ENCODE results near the gene IMMP2L.
"Not testable (repeated sequence)": the region's sequence is repeated elsewhere in the genome, so short reads cannot be mapped to it uniquely, and the experiment has no call there.

IMMP2L gene

DNA sequence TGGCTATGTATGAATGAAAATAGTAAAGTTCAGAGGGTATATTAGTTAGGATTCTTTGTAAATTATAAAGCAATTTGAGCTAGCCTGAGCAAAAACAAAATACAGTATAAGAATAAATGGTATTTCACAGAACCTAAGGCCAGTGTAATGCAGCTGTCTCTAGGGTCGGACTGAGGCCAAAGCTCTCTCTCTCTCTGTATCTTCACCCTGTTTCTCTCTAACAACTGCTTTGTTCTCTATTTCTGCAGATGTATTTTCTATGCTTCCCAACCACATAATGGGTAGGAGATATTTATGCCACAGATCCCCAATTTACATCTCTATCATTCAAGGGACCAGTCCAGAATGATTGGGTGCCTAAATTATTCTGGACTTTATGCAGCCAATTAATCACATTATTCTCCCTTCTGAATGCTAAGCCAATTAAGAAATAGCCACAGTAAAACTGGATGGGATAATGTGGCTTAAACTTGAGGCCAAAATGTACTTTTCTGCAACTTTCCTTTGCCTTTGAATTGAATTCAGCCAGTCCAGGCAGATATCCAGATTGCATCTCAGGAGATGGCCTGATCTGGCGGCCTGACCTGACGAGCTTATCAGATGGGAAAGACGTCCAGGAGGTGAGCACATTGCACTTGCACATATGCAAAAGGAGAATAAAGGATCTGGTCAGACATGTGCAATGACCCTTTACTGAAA, 24.6 kb upstream of the IMMP2L start:
- WGBS, 2 experiments, result 88 to 89% methylated on average over 4 of the region's 4 CpGs
- no peaks in the 10 kb centered on the region for H3K4me1 ChIP-seq (ENCODE audit: control insufficient read depth, insufficient read depth, low read length)
- H3K4me3 ChIP-seq (ENCODE audit: insufficient read depth, low read depth, low read length), result no peak overlapping the region
- H3K27ac ChIP-seq (ENCODE audit: insufficient read depth, low read depth, low read length, poor library complexity, severe bottlenecking), result no peak overlapping the region
- H3K27me3 ChIP-seq (ENCODE audit: control insufficient read depth, insufficient read depth, low read length, poor library complexity, severe bottlenecking), result no peaks in the 10 kb centered on the region
- no peaks in the 10 kb centered on the region for H3K9me3 ChIP-seq (ENCODE audit: control insufficient read depth, low read length)
- H3K36me3 ChIP-seq (ENCODE audit: control insufficient read depth, insufficient read depth, low read length), result no peaks in the 10 kb centered on the region

DNA sequence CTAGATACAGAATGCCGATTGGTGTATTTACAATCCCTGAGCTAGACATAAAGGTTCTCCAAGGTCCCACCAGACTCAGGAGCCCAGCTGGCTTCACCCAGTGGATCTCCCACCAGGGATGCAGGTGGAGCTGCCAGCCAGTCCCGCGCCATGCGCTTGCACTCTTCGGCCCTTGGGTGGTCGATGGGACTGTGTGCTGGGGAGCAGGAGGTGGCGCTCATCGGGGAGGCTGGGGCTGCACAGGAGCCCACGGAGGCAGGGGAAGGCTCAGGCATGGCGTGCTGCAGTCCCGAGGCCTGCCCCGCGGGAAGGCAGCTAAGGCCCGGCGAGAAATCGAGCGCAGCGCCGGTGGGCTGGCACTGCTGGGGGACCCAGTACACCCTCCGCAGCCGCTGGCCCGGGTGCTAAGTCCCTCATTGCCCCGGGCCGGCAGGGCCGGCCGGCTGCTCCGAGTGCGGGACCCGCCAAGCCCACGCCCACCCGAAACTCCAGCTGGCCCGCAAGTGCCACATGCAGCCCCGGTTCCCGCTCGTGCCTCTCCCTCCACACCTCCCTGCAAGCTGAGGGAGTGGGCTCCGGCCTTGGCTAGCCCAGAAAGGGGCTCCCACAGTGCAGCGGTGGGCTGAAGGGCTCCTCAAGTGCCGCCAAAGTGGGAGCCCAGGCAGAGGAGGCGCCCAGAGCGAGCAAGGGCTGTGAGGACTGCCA, 19.6 kb upstream of the IMMP2L start:
- WGBS, 2 experiments, result 96% methylated on average over 40 of the region's 40 CpGs
- H3K27ac ChIP-seq (ENCODE audit: insufficient read depth, low read depth, low read length, poor library complexity, severe bottlenecking); H3K36me3 ChIP-seq (ENCODE audit: control insufficient read depth, insufficient read depth, low read length); H3K9me3 ChIP-seq (ENCODE audit: control insufficient read depth, low read length); H3K4me3 ChIP-seq (ENCODE audit: insufficient read depth, low read depth, low read length); H3K4me1 ChIP-seq (ENCODE audit: control insufficient read depth, insufficient read depth, low read length); H3K27me3 ChIP-seq (ENCODE audit: control insufficient read depth, insufficient read depth, low read length, poor library complexity, severe bottlenecking): not testable (repeated sequence)

DNA sequence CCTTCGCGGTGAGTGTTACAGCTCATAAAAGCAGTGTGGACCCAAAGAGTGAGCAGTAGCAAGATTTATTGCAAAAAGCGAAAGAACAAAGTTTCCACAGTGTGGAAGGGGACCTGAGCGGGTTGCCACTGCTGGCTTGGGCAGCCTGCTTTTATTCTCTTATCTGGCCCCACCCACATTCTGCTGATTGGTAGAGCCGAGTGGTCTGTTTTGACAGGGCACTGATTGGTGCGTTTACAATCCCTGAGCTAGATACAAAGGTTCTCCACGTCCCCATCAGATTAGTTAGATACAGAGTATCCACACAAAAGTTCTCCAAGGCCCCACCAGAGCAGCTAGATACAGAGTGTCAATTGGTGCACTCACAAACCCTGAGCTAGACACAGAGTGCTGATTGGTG, 18.9 kb upstream of the IMMP2L start:
- not testable (repeated sequence) for H3K27me3 ChIP-seq (ENCODE audit: control insufficient read depth, insufficient read depth, low read length, poor library complexity, severe bottlenecking); H3K9me3 ChIP-seq (ENCODE audit: control insufficient read depth, low read length); H3K4me3 ChIP-seq (ENCODE audit: insufficient read depth, low read depth, low read length); H3K27ac ChIP-seq (ENCODE audit: insufficient read depth, low read depth, low read length, poor library complexity, severe bottlenecking); H3K36me3 ChIP-seq (ENCODE audit: control insufficient read depth, insufficient read depth, low read length); H3K4me1 ChIP-seq (ENCODE audit: control insufficient read depth, insufficient read depth, low read length)
- WGBS, 2 experiments, result 93 to 94% methylated on average over 3 to 6 of the region's 7 CpGs

DNA sequence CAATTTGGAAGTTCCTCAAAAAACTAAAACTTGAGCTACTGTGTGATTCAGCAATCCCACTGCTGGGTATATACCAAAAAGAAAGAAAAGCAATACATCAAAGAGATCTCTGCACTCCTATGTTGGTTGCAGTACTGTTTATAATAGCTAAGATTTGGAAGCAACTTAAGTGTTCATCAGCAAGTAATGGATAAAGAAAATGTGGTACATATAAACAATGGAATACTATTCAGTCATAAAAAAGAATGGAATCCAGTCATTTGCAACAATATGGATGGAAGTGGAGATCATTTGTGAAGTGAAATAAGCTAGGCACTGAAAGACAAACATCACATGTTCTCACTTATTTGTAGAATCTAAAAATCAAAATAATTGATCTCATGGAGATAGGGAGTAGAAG, 16.5 kb upstream of the IMMP2L start:
- Histone ChIP-seq H3K27me3 (ENCODE audit: control insufficient read depth, insufficient read depth, low read length, poor library complexity, severe bottlenecking) (no peaks in the 10 kb centered on the region), H3K4me1 (ENCODE audit: control insufficient read depth, insufficient read depth, low read length) (no peaks in the 10 kb centered on the region), H3K27ac (ENCODE audit: insufficient read depth, low read depth, low read length, poor library complexity, severe bottlenecking) (no peak overlapping the region), H3K9me3 (ENCODE audit: control insufficient read depth, low read length) (no peaks in the 10 kb centered on the region), H3K4me3 (ENCODE audit: insufficient read depth, low read depth, low read length) (no peak overlapping the region), H3K36me3 (ENCODE audit: control insufficient read depth, insufficient read depth, low read length) (no peaks in the 10 kb centered on the region)

DNA sequence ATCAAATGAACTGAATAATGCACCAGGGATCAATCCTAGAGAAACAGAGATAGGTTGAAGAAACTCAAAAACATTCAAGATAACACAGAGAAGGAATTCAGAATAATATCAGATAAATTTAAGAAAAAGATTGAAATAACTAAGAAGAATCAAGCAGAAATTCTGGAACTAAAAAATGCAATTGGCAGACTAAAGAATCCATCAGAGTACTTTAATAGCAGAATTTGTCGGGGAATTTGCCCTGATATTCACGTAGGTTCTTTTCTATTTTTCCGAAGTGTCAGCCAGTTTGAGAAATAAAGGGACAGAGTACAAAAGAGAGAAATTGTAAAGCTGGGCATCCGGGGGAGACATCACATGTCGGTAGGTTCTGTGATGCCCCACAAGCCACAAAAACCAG, 9.4 kb upstream of the IMMP2L start:
- Histone ChIP-seq H3K27me3 (ENCODE audit: control insufficient read depth, insufficient read depth, low read length, poor library complexity, severe bottlenecking) (no peaks in the 10 kb centered on the region), H3K4me1 (ENCODE audit: control insufficient read depth, insufficient read depth, low read length) (no peaks in the 10 kb centered on the region), H3K27ac (ENCODE audit: insufficient read depth, low read depth, low read length, poor library complexity, severe bottlenecking) (no peak overlapping the region), H3K4me3 (ENCODE audit: insufficient read depth, low read depth, low read length) (no peak overlapping the region), H3K36me3 (ENCODE audit: control insufficient read depth, insufficient read depth, low read length) (no peaks in the 10 kb centered on the region), H3K9me3 (ENCODE audit: control insufficient read depth, low read length) (no peaks in the 10 kb centered on the region)
- WGBS, 2 experiments, result 93 to 96% methylated on average over 5 of the region's 5 CpGs

DNA sequence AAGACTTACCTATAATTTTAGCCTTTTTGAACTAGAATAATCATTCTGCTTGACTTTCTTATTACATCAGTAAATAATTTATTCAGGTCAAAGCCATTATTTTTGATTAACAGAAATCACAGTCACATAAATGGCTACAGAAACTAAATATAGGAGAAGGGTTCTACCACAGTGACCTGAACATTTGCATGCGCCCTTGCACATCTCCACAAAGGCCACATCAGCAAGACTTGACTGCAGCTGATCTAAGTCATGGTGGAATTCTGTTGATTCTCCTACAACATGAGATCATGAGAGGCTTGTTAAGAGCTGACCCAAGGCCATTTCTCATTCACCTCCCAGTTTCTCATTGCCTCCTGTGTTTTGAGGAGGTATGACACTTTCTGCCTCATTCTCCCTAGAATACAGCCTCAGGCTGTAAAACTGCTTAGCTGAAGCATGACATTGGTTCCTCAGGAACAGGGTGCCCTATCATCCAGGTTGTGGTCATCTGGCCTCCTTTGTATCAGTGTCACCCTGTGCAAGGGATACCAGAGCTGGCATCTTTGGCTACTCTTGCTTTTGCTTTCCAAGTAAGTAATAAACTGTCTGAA, 6.7 kb upstream of the IMMP2L start:
- Histone ChIP-seq H3K36me3 (ENCODE audit: control insufficient read depth, insufficient read depth, low read length) (no peaks in the 10 kb centered on the region), H3K4me3 (ENCODE audit: insufficient read depth, low read depth, low read length) (no peak overlapping the region), H3K9me3 (ENCODE audit: control insufficient read depth, low read length) (no peaks in the 10 kb centered on the region), H3K27me3 (ENCODE audit: control insufficient read depth, insufficient read depth, low read length, poor library complexity, severe bottlenecking) (no peaks in the 10 kb centered on the region), H3K4me1 (ENCODE audit: control insufficient read depth, insufficient read depth, low read length) (no peaks in the 10 kb centered on the region), H3K27ac (ENCODE audit: insufficient read depth, low read depth, low read length, poor library complexity, severe bottlenecking) (no peak overlapping the region)
- WGBS, 2 experiments, result 92 to 97% methylated on average over 1 of the region's 1 CpG

DNA sequence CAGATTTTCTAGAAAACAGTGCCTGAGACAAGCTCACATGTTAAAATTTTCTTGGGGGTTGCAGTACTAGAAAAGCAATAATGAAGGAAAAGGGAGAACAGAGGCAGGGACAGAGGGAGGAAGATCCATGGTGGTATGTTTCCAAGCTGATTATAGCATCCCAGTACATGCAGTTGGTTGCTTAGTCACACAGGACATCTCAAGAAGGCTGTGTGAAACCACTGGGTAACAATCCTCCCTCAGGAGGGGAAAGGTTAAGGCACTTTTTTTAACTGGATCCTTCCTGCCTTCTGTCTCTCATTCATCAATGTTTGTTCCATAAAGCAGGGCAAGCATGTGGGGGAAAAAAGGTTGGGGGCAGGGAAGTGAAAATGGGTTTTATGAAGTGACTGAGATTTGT, 6.1 kb upstream of the IMMP2L start:
- Histone ChIP-seq H3K4me1 (ENCODE audit: control insufficient read depth, insufficient read depth, low read length) (no peaks in the 10 kb centered on the region), H3K4me3 (ENCODE audit: insufficient read depth, low read depth, low read length) (no peak overlapping the region), H3K36me3 (ENCODE audit: control insufficient read depth, insufficient read depth, low read length) (no peaks in the 10 kb centered on the region), H3K27ac (ENCODE audit: insufficient read depth, low read depth, low read length, poor library complexity, severe bottlenecking) (no peak overlapping the region), H3K27me3 (ENCODE audit: control insufficient read depth, insufficient read depth, low read length, poor library complexity, severe bottlenecking) (no peaks in the 10 kb centered on the region), H3K9me3 (ENCODE audit: control insufficient read depth, low read length) (no peaks in the 10 kb centered on the region)

DNA sequence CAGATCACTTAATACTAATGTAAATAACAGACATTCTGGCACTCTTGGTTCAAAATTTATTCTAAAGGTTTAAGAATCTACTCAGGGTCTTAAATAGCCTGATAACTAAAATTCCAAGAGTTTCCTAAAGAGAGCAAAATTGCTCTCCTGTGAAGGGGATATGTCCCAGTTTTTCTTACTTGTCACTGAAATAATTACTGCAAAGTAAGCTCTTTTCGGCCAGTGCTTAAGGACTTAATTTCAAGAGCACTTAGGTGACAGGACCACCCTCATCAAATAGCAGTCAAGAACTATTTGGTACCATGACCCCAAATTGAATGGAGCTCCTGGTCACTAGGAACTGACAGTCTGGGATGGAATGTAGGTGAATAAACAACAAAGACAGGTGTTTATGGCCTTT, 1.8 kb upstream of the IMMP2L start:
- Histone ChIP-seq H3K36me3 (ENCODE audit: control insufficient read depth, insufficient read depth, low read length) (no peaks in the 10 kb centered on the region), H3K4me1 (ENCODE audit: control insufficient read depth, insufficient read depth, low read length) (peaks cover 14% of the 10 kb centered on the region), H3K27ac (ENCODE audit: insufficient read depth, low read depth, low read length, poor library complexity, severe bottlenecking) (no peak overlapping the region), H3K27me3 (ENCODE audit: control insufficient read depth, insufficient read depth, low read length, poor library complexity, severe bottlenecking) (no peaks in the 10 kb centered on the region), H3K9me3 (ENCODE audit: control insufficient read depth, low read length) (no peaks in the 10 kb centered on the region), H3K4me3 (ENCODE audit: insufficient read depth, low read depth, low read length) (no peak overlapping the region)
- 0% methylated on average over 1 of the region's 1 CpG; no CpG with 5 or more reads in 1 of the 2 experiments for WGBS, 2 experiments

DNA sequence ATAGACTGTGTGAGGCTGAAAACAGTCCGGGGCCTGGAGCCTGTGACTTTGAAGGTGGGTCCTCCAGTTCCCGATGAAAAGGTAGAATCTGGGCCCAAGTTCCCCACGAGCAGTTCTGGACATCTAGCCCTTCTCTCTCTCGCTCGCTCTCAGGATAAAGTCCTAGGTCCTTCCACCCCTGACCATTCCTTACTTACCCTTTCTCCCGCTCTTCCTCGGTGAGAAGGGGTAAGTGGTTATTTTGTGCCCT, 713 bp downstream of the IMMP2L start:
- Histone ChIP-seq H3K4me3 (ENCODE audit: insufficient read depth, low read depth, low read length) (peak overlapping the region; percentile 72), H3K36me3 (ENCODE audit: control insufficient read depth, insufficient read depth, low read length) (no peaks in the 10 kb centered on the region), H3K27me3 (ENCODE audit: control insufficient read depth, insufficient read depth, low read length, poor library complexity, severe bottlenecking) (no peaks in the 10 kb centered on the region), H3K9me3 (ENCODE audit: control insufficient read depth, low read length) (no peaks in the 10 kb centered on the region), H3K4me1 (ENCODE audit: control insufficient read depth, insufficient read depth, low read length) (peaks cover 14% of the 10 kb centered on the region), H3K27ac (ENCODE audit: insufficient read depth, low read depth, low read length, poor library complexity, severe bottlenecking) (no peak overlapping the region)
- WGBS, 2 experiments, result 16% methylated on average over 7 of the region's 7 CpGs

DNA sequence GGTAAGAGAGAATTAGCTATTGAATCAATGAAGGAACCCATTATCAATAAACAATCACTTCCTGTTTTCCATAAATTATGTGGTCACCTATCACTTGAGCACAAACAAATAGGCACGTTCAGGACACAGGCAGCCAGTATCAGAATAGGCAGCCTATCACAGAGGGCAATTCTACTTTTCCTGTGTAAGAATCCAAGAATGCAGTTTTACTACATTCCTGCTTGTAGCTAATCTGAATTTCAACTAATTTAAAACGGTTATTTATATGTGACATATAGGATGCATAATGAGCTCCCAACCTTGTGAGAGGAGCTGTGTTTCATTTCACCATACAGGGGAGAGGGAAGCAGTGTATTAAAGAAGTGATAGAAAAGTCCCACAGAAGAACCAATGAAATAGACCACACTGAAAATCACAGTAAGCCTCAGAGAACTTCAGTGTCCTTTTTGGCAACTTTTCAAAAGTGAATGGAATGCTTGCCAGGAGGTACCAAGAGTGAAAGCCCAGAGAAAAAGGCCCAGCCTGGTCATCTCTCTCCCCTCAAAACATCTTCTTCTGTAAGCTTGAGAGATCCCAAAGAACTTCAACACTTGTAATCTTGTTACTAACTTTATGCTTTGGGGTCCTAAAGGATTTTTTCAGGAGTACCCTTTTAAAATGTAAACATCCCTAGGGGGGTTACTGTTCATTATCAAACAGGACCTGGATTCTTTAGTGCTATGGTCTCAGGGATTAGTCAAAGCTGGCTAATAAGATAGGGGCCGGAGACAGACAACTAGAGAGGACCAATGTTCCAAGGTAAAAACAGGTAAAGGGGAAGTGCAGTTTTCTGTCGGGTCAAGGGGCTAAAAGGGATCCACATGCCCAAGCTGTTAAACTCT, 1.3 kb downstream of the IMMP2L start:
- WGBS, 2 experiments, result 40 to 41% methylated on average over 3 to 4 of the region's 4 CpGs
- H3K27ac ChIP-seq (ENCODE audit: insufficient read depth, low read depth, low read length, poor library complexity, severe bottlenecking), result no peak overlapping the region
- no peaks in the 10 kb centered on the region for H3K36me3 ChIP-seq (ENCODE audit: control insufficient read depth, insufficient read depth, low read length)
- H3K27me3 ChIP-seq (ENCODE audit: control insufficient read depth, insufficient read depth, low read length, poor library complexity, severe bottlenecking), result no peaks in the 10 kb centered on the region
- peaks cover 14% of the 10 kb centered on the region for H3K4me1 ChIP-seq (ENCODE audit: control insufficient read depth, insufficient read depth, low read length)
- peak overlapping the region; percentile 72 for H3K4me3 ChIP-seq (ENCODE audit: insufficient read depth, low read depth, low read length)
- H3K9me3 ChIP-seq (ENCODE audit: control insufficient read depth, low read length), result no peaks in the 10 kb centered on the region
